ENCODE data around the gene HSPA2.

The HSPA2 gene

DNA sequence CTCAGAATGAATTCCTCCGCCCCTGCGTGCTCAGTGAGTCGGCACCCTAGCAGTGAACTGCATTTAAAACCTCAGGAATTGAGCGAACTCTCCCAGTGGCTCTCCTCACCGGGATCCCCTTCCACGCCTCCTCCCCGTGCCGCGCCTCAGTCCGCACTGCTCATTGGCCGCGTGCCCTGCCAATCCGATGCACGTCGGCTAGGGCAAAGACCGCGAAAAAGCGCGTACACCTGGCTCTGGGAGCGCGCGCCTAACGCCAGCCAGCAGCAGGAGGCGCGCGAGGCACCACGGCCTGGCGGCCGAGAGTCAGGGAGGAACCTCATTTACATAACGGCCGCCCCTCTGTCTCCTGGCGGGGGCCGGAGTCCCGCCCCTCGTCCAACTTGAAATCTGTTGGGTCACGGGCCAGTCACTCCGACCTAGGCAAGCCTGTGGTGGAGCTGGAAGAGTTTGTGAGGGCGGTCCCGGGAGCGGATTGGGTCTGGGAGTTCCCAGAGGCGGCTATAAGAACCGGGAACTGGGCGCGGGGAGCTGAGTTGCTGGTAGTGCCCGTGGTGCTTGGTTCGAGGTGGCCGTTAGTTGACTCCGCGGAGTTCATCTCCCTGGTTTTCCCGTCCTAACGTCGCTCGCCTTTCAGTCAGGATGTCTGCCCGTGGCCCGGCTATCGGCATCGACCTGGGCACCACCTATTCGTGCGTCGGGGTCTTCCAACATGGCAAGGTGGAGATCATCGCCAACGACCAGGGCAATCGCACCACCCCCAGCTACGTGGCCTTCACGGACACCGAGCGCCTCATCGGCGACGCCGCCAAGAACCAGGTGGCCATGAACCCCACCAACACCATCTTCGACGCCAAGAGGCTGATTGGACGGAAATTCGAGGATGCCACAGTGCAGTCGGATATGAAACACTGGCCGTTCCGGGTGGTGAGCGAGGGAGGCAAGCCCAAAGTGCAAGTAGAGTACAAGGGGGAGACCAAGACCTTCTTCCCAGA is at the start of gene HSPA2:
Gene HSPA2, plus strand, starts transcription at position 534 of the 995 bp plus-strand sequence. Its CDS starts 109 bp downstream, at position 643.
- DNase-seq: peak; percentile 98

DNA sequence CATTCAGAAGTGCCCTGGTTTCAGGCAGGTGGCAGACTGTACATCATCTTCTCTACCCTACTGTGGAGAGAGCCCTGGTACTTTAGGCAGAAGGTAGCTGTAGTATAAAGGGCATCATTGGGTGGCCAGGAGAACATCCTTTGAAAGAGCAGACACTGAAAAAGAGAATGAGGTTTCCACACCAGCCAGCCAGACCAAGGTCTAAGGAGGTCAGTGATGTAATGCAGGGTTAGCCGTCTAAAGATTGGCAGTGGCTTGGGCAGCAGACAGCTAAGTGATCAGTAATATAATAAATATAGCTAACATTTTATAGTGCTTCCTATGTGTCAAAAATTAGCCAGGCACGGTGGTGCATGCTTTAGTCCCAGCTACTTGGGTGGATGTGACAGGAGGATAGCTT is 48.9 kb upstream of the HSPA2 start:
- no peak for DNase-seq

DNA sequence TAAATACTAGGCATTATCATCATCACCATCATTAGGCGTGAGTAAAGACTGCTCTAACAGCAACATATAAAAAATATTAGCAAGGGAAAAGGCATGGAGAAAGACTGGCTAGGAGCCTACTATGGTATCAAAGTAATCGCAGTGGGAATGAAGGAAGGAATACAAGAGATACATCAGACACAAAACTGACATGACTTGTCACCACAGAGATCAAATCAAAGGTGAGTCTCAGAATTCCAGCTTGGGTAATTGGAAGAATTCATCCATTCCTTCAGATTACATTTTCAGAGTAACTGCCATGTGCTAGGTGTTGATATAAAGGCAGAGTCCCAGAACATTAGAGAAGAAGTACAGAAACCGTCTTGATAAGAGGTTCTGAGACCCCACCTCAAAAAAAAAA is 47.1 kb upstream of the HSPA2 start:
- no peak for DNase-seq

DNA sequence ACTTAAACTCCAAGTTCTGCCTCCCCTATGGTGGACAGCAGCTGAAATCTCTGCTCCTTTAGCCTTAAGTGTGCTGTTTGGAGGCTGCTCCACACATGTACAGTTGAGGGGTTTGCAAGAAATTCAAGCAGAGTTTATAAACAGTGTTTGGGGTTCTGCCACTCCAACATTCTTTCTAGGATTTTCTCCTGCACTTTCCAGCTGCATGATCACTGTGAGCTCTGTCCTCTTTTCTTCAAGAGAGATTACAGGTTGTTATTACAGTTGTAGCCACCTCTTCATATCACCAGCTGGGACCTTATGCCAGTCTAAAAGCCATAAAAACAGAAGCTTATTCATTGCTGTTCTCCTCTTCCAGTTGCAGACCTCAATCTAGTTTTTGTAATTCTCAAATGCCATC is 45.3 kb upstream of the HSPA2 start:
- no peak for DNase-seq

DNA sequence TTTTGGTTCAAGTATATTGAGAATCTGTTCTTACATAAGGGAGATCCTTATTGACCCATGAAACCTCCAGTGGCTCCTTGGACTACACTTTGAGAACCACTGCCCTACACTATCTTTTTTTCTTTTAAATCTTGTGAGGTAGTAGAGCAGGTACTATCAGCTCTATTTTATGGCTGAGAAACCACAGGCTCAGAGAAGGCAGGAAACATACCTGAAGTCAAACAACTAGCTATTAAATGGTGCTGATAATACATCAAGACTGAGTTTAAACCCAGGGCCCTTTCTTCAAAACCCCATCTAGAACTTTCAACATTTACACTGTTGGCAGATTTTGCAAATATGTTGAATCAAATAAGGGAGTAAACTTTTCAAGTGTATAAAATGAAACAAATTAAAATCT is 43.8 kb upstream of the HSPA2 start:
- DNase-seq: no peak

DNA sequence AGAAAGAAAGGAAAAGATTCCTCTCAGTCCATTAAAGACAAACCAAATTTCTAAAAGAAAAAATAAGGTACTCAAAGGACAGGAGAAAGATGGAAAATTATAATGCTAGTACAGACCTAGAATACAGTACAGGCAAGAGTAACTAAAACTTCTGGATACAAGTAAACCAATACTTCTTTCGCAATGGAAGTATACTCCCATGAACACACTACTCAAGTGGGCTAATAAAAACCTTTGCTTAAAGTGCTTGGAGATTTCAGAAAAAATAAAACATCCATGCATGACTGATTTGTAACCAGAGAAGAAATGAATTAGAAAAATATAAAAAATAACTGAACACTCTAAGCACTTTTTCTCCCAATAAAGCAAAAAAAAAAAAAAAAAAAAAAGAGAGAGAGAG is 40.5 kb upstream of the HSPA2 start:
- DNase-seq: no peak

DNA sequence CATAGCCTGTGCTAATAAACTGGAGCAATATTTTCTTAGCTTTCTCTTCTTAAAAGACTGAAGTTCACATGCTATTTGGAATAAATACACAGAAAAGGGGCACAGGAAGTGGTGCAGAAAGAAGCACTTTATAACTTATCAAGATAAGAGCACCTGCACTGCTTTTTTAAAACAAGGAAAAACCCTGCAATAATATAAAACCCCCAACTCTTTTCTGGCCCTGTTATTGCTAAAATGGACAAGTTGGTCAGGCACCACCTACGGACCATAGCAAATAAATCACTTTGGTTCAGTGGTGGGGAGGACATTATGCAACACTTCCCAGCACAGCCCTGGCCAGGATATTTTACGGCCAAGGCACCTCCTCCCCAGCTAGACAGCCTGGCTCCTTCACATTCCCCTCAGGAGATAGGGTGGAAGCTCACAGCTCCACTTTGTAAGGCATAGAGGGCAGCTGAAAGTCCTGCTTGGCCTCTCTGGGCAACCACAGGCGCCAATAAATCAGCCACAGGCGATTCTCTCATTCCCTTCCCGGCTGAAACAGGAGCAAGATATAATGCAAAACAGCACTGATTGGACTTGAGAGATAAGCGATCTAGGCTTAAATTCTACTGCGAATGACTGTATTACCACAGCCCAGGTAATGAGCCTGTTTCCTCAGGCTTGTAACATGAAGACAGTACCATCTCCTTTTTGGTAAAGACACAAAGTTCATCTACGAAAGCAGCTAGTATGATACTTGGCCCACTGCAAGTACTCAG is 39.0 kb upstream of the HSPA2 start:
- peak; percentile 66 for DNase-seq

DNA sequence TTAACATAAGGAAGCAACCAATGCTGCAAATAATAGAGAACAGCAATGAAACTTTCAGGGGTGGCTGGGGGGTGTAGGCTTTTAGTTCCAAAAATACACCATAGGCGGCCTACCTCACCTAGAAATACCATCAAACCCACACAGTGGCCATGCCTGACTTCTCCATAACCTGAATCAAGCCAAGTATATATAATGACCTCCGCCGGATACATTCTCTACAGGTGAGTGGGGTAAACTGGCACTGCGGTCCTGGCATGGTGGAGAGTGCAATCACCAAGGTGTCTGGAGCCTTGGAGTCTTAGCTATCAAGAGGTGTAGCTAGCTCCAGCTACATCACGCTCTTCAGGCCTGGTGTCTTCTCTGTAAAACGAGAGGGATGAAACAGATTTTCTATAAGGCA is 38.1 kb upstream of the HSPA2 start:
- peak; percentile 69 for DNase-seq

DNA sequence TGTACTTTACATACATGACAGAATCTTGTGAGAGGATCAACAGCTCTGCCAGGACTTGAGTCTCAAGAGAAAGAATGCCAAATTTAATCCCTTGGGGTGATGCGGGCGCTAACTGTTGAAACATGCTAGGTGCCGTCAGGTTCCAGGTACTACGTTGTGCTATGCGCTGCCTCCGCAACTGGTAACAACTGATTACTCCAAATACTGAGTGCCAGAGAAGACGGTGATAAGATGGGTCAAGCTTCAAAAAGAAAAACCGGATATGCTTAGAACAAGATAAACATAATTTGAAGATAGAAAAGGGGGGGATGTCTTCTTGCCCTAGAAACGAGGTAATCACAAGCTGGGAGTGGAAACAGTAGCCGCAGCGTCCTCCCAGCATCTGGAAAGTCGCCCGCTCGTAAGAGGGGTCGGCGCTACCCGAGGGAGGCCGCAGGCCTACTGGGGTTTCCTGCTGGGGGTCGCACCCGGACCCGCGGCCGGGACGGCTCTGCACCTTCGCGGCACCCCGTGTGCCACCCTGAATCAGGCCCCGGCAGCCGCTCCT is 37.6 kb upstream of the HSPA2 start:
- DNase-seq: peak; percentile 72

DNA sequence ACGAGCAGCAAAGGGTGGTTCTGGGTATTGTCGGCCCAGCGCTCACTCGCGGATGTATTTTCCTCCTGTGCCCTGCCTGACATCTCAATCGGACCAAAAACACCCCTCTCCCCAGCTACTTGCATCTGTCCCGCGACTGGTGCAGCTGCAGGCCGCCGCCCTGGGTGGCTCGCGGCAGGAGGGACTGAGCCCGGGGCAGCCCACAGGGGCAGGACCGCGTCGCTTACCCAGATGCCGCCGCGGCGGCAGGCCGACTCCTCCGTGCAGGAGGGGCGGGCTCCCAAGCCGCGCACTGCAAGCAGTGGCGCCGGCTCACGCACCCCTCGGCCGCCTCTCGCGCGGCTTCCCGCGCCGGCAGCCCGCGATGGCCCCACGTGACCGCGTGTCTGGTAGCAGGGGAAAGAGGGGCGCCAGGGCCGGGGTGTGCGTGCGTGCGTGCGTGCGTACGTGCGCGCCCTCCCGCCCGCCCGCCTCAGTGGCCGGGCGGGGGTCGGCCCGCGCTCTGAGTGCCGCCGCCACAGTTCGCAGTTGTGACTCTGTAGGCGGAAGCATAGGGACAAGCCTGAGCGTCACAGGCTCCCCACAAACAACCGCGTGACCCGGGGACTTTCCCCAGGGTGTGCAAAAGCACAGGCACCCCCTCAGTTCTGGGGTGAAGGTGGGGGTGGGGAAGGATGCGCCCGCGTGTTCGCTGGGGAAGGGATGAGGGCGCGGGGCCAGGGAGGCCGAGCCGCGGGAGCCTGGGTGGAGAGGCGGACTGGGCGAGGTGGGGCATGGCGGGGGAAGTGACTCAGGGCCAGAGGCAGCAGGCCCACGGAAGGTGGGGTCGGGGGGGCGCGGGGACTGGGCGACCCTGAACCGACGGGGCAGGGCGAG is 36.9 kb upstream of the HSPA2 start, which contains the start of gene ZBTB25:
Gene ZBTB25, minus strand, starts transcription at position 405 of the 876 bp plus-strand sequence. CDS start 13,305 bp downstream, outside the sequence.
- DNase-seq: peak; percentile 99

DNA sequence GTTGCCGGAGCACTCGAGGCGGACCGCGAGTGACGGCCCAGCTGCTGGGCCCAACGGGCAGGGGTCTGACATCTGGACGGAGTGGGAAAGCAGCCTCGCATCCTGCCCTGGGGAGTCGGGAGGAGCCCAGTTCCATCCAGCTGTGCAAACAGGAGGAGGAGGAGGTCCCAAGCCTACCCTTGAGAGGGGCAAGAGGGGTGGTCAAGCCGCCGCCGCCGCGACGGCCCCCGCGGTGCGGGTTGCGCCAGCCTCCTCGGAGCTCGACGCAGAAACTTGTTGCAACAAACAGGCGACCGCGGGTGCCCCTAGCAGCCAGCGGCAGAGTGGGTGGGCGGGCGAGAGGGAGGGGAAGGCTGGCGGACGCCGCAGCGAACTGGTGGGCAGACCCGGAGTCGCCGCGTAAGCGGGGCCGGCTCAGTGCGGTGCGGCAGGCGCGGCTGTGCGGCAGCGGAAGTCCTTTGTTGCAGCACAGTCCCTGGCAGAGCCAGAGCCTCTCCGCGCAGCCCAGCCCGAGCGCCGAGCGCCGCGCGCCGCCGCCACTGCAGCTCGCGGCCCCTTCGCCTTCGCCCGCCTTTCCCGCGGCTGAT is 36.1 kb upstream of the HSPA2 start, which contains the start of gene ZBTB1:
Gene ZBTB1, plus strand, starts transcription at position 461 of the 587 bp plus-strand sequence. CDS start 16,735 bp downstream, outside the sequence.
- DNase-seq: peak; percentile 95

DNA sequence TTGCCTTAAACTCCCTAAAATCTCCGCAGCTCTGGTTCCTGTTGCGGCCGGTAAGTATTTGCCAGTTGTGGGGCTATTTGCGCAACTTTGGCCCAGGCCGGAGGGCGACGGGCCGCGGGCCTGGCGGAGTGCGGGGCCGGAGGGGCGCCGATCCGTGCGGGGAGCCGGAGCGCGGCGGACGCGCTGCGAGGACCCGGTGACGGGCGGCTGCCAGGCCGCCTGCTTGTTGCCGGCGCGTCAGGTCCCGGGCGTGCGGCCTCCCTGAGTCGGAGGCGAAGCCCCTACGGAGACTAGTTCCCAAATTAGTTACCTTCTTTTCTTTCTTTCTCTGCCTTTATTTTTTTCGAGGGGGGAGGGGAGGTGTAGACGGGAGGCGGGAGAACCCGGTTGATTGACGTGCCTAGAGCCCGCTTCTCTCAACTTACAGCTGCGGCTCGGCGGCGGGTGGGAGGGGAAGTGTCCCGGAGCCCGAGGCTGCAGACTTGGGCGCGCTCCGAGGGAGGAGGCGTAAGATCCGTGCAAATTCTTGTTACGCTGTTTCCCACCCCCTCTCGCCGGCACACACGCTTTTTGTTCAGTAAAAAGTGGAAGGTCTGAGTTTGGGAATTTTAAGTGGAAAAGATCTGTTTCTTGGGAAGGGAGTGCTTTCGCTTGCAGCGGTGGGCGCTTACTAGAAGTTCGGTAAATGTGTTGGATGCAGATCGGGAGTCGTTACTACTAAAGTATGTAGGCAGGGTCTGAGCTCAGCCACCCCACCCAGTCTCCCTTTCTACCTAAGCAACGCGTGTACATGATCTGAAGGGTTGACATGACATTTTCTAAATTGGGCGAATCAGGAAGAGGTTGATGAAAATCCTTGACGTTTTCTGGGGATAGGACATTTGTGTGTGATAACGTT is 35.4 kb upstream of the HSPA2 start:
- DNase-seq: peak; percentile 94

DNA sequence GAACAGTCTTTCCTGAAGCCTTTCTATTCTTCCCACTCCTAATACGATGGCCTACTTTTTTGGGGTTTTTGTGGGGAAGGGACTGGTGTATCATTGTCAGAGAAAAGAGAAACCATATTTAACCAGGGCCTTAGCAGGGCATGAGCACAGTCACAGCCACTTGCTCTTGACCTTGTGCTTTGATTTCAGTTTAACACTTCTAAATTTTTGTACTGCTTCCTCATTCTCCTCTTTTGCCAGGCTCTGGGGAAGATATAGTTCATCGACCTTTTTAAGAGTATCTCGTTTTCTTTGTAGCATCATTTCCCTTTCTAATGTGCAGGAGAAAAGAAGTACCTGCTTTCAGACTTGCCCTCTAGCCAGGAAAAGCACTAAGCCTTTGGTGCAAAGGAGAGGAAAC is 33.8 kb upstream of the HSPA2 start:
- DNase-seq: no peak

DNA sequence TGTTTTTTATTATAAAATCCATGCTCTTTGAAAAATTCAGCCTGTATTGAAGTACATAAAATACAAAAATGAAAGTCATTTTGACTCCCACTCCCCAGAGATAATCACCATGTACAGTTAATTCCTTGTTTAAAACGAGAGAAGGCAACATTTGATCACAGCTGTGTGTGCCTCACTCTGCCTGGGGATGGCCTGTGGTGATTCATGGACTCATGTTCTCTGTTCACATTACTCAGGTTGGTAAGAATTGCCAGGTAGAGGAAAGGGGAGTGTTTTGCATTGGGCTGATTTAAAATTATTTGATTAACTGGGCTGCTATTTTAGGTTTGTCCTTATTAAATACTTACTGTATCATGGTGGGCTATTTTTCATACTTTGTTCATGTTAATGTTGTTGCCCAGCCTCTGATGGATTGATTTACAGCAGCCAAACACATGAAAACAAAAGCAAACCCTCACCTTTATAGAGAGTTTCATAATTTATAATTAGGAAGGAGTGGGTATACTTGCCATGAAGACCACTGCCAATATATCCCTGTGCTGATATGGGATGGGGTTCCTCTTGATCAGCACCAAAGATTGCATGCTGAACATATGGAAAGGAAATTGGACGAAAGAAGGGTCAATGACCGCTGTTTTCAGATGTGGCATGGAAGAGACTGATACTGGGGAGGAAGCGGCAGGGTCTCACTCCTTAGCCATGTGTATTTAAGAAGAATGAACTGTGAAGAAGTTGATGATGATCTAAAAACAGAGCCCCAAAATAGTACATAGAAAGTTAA is 33.0 kb upstream of the HSPA2 start:
- peak; percentile 80 for DNase-seq

DNA sequence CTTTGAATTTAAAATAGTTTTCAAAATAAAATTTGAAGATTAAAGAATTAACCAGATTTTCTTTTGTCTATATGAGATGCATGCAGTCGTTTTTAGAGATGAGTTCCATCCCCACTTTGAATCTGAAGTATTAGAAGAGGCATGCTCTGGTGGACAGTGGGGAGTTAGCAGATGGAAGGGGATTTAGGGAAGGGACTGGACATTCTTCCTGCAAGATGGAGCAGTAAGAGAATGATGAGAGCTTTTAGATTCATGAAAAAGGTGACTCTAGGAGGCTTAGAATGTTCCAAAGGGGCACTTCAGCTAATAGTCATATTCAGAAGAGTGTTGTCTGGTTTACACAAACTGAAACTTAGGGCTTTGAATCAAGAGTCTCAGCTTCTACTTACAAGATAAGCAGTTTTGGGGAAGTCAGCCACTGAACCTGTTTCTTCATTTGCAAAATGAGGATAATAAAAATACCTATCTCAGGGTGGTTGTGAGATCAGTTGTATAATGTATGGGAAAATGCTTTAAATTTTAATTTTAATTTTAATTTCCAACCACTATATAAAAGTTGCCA is 32.2 kb upstream of the HSPA2 start:
- no peak for DNase-seq

DNA sequence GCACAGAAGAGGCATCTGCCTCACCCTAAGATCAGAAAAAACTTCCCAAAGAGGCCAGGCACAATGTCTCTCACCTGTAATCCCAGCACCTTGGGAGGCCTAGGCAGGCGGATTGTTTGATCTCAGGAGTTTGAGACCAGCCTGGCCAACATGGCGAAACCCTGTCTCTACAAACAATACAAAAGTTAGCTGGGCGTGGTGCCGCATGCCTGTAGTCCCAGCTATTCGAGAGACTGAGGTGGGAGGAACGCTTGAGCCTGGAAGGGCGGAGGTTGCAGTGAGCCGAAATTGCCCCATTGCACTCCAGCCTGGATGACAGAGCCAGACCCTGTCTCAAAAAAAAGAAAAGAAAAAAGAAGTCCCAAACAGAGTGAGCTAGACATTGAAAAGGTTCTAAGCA is 31.5 kb upstream of the HSPA2 start:
- DNase-seq: no peak

DNA sequence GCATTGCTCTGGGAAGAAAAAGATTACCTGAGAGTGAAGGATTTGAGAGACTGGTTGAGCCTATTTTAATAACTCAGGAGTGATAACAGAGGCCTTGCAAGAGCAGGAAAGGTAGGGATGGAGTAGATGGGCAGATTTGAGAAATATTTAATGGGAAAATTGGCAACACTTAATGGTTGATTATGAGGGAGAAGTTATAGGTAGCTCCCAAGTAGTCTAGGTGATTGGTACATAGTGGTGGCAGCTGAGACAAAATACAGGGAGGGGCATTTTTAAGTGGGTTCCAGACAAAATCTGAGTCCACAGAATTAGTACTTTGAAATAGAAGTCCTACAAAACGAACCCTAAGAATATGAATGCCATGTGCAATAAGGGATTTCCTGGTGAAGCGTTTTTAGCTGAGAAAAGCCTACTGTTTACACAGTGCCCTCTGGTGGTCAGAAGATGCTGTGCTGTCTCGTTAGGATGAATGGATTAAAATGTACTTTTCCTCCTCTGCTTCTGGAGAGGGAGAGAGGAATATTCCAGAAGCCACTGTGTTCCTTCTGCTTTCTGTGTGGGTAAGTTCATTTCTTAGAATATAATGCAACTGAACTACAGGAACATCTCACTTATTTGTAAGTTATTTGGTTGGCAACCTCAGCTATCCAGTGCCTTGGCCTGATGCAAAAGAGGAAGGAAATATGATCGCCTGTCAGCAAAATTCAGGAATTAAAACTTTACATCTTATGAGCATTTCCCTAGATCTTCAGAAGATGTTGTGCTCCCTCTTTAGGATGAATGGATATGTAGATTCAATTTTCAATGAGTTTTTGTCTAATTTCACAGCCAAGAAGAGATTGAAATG is 29.5 kb upstream of the HSPA2 start:
- peak; percentile 86 for DNase-seq

DNA sequence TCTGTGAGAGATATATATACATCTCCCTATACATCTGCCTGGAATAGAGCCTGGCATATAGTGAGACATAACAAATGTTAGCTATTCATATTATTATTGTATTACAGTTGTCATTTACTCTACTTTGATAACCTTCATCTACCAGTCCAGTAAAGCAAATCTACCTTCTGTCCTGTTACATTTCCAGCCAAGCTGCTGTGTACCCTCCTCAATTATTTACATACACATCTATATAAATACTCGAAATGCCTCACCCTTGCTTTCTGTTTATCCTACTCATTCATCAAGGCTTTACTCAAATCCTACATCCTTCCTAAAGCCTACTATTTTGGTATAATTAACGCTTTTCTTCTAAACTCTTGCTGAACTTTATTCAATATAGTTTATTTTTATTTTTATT is 27.3 kb upstream of the HSPA2 start:
- DNase-seq: no peak

DNA sequence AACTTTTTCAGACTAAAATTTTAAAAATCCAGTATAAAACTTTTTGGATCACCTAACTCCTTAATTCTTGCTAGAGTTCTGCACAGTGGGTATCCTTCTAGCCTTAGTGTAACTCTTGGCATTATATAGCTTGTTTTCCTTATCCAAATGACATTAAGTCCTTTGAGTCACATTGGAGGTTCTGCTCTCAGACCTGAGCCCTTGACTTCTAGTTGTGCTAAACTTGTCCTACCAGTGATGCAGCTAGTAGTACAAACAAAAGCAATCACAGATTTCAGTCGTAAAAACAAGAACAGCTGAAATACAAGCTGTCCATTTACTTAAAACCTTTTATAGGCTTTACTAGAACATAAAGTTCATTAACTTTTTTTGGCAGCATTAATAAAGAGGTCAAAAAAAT is 25.5 kb upstream of the HSPA2 start:
- no peak for DNase-seq
